HepG2 (cell line): ENCODE measurements around the gene ACP1. TPM values are rescaled to one million over a fixed set of nuclear protein-coding genes. Genes with fewer than 3 reads are reported as not detected.
A peak's percentile ranks its signal among the peaks of the same experiment; 100 is the strongest.

Experiments
- ATAC-seq: fragments of 200-7000 bp; cut with Tn5 transposase; 3 replicates; pipeline ENCODE4 v1.9.1; 2020; ENCODE audit warnings: mild to moderate bottlenecking, moderate library complexity
- BruUV-seq: library from RNA; stranded (reverse); fragments of 400-500 nt; replicated peaks from 2 replicates; lab custom pipeline; 2021; lab: Mats Ljungman, UMichigan
- CTCF ChIA-PET: fragments of 300-600 bp; formaldehyde crosslinking; extraction: SDS; loops from one replicate; lab custom pipeline; 2021; ENCODE audit warnings: low total read pairs, inconsistent platforms, low intra/inter-chr PET ratio; lab: Yijun Ruan, JAX
- POLR2A ChIA-PET: fragments of 350-600 bp; sonication (Branson Sonifier 250); formaldehyde crosslinking; loops from one replicate; lab custom pipeline; 2020; ENCODE audit warnings: antibody characterized with exemption, inconsistent platforms; lab: Yijun Ruan, JAX
- DNase-seq: peaks from one replicate; pipeline ENCODE4 v3.0.0-alpha.2; 2015; ENCODE audit warnings: low spot score
- FAIRE-seq: peaks from 3 replicates; lab custom pipeline; 2011; peaks lifted over from hg19 to GRCh38; lab: Jason Lieb, UNC
- H2AFZ ChIP-seq: one replicate; pipeline ENCODE4 v1.6.1; 2011; ENCODE audit warnings: low read length, inconsistent platforms
- H3K27ac ChIP-seq: fragments of 300-600 bp; 3 replicates; pipeline ENCODE4 v1.8.0; 2011; ENCODE audit warnings: mixed run types, mild to moderate bottlenecking, mixed read lengths, low read length, inconsistent platforms; ENCODE audit not compliant: insufficient read depth; ENCODE audit errors: extremely low read length
- H3K27me3 ChIP-seq, 2 experiments: fragments of 200-600 bp in 1 of 2; 2 replicates in 1 of 2; 3 replicates in 1 of 2; pipeline versions ENCODE4 v1.6.0 to v1.8.0; 2011; ENCODE audit warnings: low read length in 2 of 2, mild to moderate bottlenecking in 2 of 2, moderate library complexity in 2 of 2, inconsistent platforms in 1 of 2; ENCODE audit not compliant: insufficient read depth in 2 of 2, control insufficient read depth in 1 of 2
- H3K36me3 ChIP-seq, 2 experiments: fragments of 200-600 bp in 1 of 2; replicated peaks in 1 of 2; 2 replicates in 1 of 2; 3 replicates in 1 of 2; pipeline versions ENCODE4 v1.5.1 to v1.8.0; 2011; ENCODE audit warnings: low read length in 2 of 2, inconsistent platforms in 1 of 2; ENCODE audit not compliant: insufficient read depth in 2 of 2, control insufficient read depth in 1 of 2
- H3K4me1 ChIP-seq: 2 replicates; pipeline ENCODE4 v1.5.1; 2012; ENCODE audit warnings: low read length, inconsistent platforms; ENCODE audit not compliant: insufficient read depth
- H3K4me2 ChIP-seq: 2 replicates; pipeline ENCODE4 v1.6.0; 2011; ENCODE audit warnings: low read depth, low read length, inconsistent platforms
- H3K4me3 ChIP-seq, 3 experiments: fragments of 200-600 bp in 1 of 3; sonication (generic), shearing (Covaris generic) in 1 of 3; replicated peaks in 1 of 3; 2 replicates each; pipeline ENCODE4 v1.5.1; 2011 to 2016; ENCODE audit warnings: low read length in 3 of 3, inconsistent platforms in 2 of 3, low read depth in 2 of 3, mild to moderate bottlenecking in 2 of 3, control low read depth in 1 of 3, mixed read lengths in 1 of 3; ENCODE audit not compliant: insufficient read depth in 1 of 3
- H3K79me2 ChIP-seq: one replicate; pipeline ENCODE4 v1.6.1; 2011; ENCODE audit warnings: low read length, inconsistent platforms; ENCODE audit not compliant: insufficient read depth
- H3K9ac ChIP-seq: 2 replicates; pipeline ENCODE4 v1.6.0; 2011; ENCODE audit warnings: mild to moderate bottlenecking, low read depth, low read length, inconsistent platforms; ENCODE audit not compliant: insufficient read depth
- H3K9me3 ChIP-seq: 2 replicates; pipeline ENCODE4 v1.5.1; 2012; ENCODE audit warnings: mild to moderate bottlenecking, low read length
- H4K20me1 ChIP-seq: 2 replicates; pipeline ENCODE4 v1.6.0; 2011; ENCODE audit warnings: inconsistent platforms, mild to moderate bottlenecking, low read length, moderate library complexity; ENCODE audit not compliant: insufficient read depth
- ATM ChIP-seq: fragments of 450-650 bp; IDR thresholded peaks from 2 replicates; pipeline ENCODE4 v1.7.1; 2017; ENCODE audit warnings: mild to moderate bottlenecking, borderline replicate concordance
- CEBPB ChIP-seq: IDR thresholded peaks from 2 replicates; pipeline ENCODE4 v1.6.1; 2011; ENCODE audit warnings: low read depth, low read length, improper control_type of control experiment, borderline replicate concordance
- CEBPG ChIP-seq: IDR thresholded peaks from 2 replicates; pipeline ENCODE4 v1.6.1; 2016
- FOXA3 ChIP-seq: IDR thresholded peaks from 2 replicates; pipeline ENCODE4 v1.6.1; 2016; ENCODE audit warnings: missing genetic modification reagents, missing compliant biosample characterization
- GFI1 ChIP-seq: sonication (generic); formaldehyde crosslinking; IDR thresholded peaks from 2 replicates; pipeline ENCODE4 v1.5.0; 2020; ENCODE audit warnings: missing genetic modification reagents, mild to moderate bottlenecking, borderline replicate concordance
- MAFF ChIP-seq: IDR thresholded peaks from 2 replicates; pipeline ENCODE4 v1.6.1; 2011; ENCODE audit warnings: low read depth, low read length, improper control_type of control experiment
- MAFK ChIP-seq, 2 experiments: IDR thresholded peaks in 1 of 2; conservative IDR thresholded peaks in 1 of 2; 2 replicates each; pipeline ENCODE4 v1.6.1; 2011; ENCODE audit warnings: improper control_type of control experiment in 2 of 2, low read length in 2 of 2
- MXD3 ChIP-seq: IDR thresholded peaks from 2 replicates; pipeline ENCODE4 v1.6.1; 2016; ENCODE audit warnings: mild to moderate bottlenecking, missing biosample characterization, missing genetic modification reagents
- NR2C2 ChIP-seq: sonication (generic); formaldehyde crosslinking; IDR thresholded peaks from 2 replicates; pipeline ENCODE4 v1.4.0; 2020; ENCODE audit warnings: missing genetic modification reagents, mild to moderate bottlenecking, moderate library complexity, borderline replicate concordance
- RBFOX2 ChIP-seq: fragments of 200-400 bp; formaldehyde crosslinking; IDR thresholded peaks from 2 replicates; pipeline ENCODE4 v1.6.1; 2017; ENCODE audit warnings: low read depth, mild to moderate bottlenecking, low read length
- SMAD9 ChIP-seq: sonication (generic); formaldehyde crosslinking; IDR thresholded peaks from 2 replicates; pipeline ENCODE4 v1.5.1; 2020; ENCODE audit warnings: mild to moderate bottlenecking, missing genetic modification reagents
- UBTF ChIP-seq: sonication (generic); formaldehyde crosslinking; IDR thresholded peaks from 2 replicates; pipeline ENCODE4 v1.4.0; 2020; ENCODE audit warnings: mild to moderate bottlenecking, missing genetic modification reagents
- YEATS4 ChIP-seq: sonication (generic); formaldehyde crosslinking; IDR thresholded peaks from 2 replicates; pipeline ENCODE4 v1.4.0; 2020; ENCODE audit warnings: missing genetic modification reagents, borderline replicate concordance
- ZMAT5 ChIP-seq: sonication (generic); formaldehyde crosslinking; IDR thresholded peaks from 2 replicates; pipeline ENCODE4 v1.5.0; 2020; ENCODE audit warnings: mild to moderate bottlenecking, low read depth, missing genetic modification reagents, borderline replicate concordance
- ZNF275 ChIP-seq: sonication (generic); formaldehyde crosslinking; IDR thresholded peaks from 2 replicates; pipeline ENCODE4 v1.8.0; 2022; ENCODE audit warnings: missing genetic modification reagents, mild to moderate bottlenecking, inconsistent platforms, borderline replicate concordance
- ZNF737 ChIP-seq: sonication (generic); formaldehyde crosslinking; IDR thresholded peaks from 2 replicates; pipeline ENCODE4 v1.5.0; 2020; ENCODE audit warnings: missing genetic modification reagents, mild to moderate bottlenecking, borderline replicate concordance
- WGBS: methylation state at CpG from one replicate; pipeline ENCODE4 v1.1.6; 2017; ENCODE audit warnings: low lambda C conversion rate; 5-methylcytosine and 5-hydroxymethylcytosine counted together
- in situ Hi-C: cut with HindIII; loops from 2 replicates; pipeline ENCODE4 v1.10.0; 2017; ENCODE audit warnings: low pct_unique_long_range_greater_than_20kb; ENCODE audit not compliant: extremely low pct_ligation_motif_present
- intact Hi-C: fragments of 100-400 bp; cut with micrococcal nuclease; formaldehyde crosslinking; loops from one replicate; pipeline ENCODE4 v1.10.0; 2022; ENCODE audit not compliant: unreplicated experiment
- polyA plus RNA-seq, 8 experiments: library from polyadenylated mRNA; depleted of rRNA in 3 of 8; stranded (reverse) in 7 of 8; unstranded in 1 of 8; fragments of >200 nt; fragmentation: Illumina TruSeq in 4 of 8; extraction: Trizol in 4 of 8; gene quantifications; 2 replicates each; pipeline versions ENCODE4 v1.2.1 to v1.2.3, GENCODE V29; 2011 to 2016; ENCODE audit warnings: low read depth in 4 of 8, missing spikeins in 1 of 8, mixed read lengths in 1 of 8; ENCODE audit not compliant: insufficient read depth in 1 of 8
- total RNA-seq, 5 experiments: library from RNA; depleted of rRNA; stranded (reverse); fragments of >200 nt; fragmentation: Illumina TruSeq; extraction: Trizol; gene quantifications; 2 replicates each; pipeline ENCODE4 v1.2.3, GENCODE V29; 2016; ENCODE audit warnings: low read depth in 1 of 5
- TF ChIP-seq, protein P1 (sequence below): sonication (generic); formaldehyde crosslinking; IDR thresholded peaks from 2 replicates; pipeline ENCODE4 v1.4.0; 2020; ENCODE audit warnings: mild to moderate bottlenecking, missing genetic modification reagents

Gene ACP1
- total and polyA plus RNA-seq, 2 of the 13 experiments (the other 11 are each of a cell fraction or from before 2014, with no cell fraction given) = 246 to 348 TPM

DNA sequence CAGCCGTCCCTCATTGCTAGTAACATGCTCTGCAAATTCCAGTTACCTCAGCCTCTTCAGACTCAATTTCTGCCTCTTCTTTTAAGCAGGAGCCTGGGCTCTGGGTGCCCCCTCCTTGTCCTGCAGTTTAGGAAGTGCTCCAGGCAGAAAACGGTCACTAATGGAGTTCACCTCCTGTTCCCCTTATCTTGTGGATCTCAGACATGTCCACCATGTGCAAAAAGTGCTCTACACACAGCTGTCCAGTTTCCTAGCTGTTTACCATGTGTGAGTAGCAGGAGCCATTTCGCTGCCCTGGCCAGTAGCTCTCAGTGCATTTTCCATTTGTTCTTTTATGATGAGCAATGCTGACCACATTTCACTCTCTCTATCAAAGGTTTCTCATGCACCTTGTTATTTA is 5.8 kb upstream of the ACP1 start (continued):
- no peak for TF ChIP-seq GFI1 (CRISPR knock-in tag)
- no peak for TF ChIP-seq ZNF737
- no peak for TF ChIP-seq MXD3 (CRISPR knock-in tag)

DNA sequence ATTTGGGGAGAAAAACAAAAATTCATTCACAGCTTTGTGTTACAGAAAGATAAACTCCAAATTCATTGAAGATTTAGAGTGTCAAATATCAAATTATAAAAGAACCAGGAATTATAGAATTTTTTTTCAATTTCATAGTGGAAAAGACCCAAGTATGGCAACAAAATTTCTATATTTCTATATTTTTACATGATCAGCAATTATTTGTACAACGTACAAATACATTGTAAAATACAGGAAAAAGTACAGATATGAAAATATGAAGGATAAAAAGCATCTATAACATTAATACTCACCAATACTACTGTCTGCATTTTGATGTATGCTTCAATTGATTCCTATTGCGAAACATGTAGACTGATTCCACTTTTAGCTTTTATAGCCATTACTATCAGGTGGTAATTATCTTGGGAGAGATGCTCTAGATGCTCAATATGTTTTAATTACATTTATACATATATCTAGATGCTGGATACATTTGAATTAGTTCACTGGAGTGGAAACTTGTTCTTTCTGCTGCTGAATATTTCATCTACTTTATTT is 4.9 kb upstream of the ACP1 start:
- FAIRE-seq = no peak
- peaks cover 6% of the 10 kb centered on the region for H3K79me2 ChIP-seq
- no peak for ATAC-seq
- no peaks in the 10 kb centered on the region for H3K36me3 ChIP-seq
- ChIA-PET POLR2A (interaction anchor here (3.1 to 11.0 kb wide), 3 partner anchors 9 to 83 kb away, joined by 15 to 156 read pairs (median 32); no protein-coding TSS in a partner anchor), CTCF (interaction anchor here (0.7 to 1.2 kb wide), 2 partner anchors 13 to 84 kb away, joined by 4 read pairs; no protein-coding TSS in a partner anchor)
- H3K27ac ChIP-seq = peak overlapping the region; percentile 86
- H2AFZ ChIP-seq = no peak overlapping the region
- intact Hi-C loops (loop anchor here (1.0 kb wide), 2 partner anchors 11 to 84 kb away; no protein-coding TSS in a partner anchor), in situ Hi-C loops (no loop called here)
- H4K20me1 ChIP-seq = no peaks in the 10 kb centered on the region
- 93% methylated on average over 2 of the region's 2 CpGs for WGBS
- no TSS peak for BruUV-seq
- H3K4me3 ChIP-seq = peak overlapping the region; percentile 23 to 54 (median 38); a peak in 5 of 6 replicates
- DNase-seq = no peak
- TF ChIP-seq ZNF275 (CRISPR knock-in tag) (no peak), MAFF (peak; percentile 73; the same call in 1 of the 2 replicates), MAFK (conservative IDR thresholded peaks at IDR 0.05 in 1 of 2, IDR thresholded peaks at IDR 0.05 in 1 of 2; ENCODE audit: low read length in 2 of 2) (peak; percentile 80 to 88), NR2C2 (no peak), FOXA3 (CRISPR knock-in tag) (no peak), CEBPG (CRISPR knock-in tag) (peak; percentile 83), RBFOX2 (0 out of 2 replicates have a peak, but pooled peaks have one; percentile 36), YEATS4 (CRISPR knock-in tag) (no peak), SMAD9 (no peak), UBTF (CRISPR knock-in tag) (no peak), CEBPB (peak; percentile 93), ZMAT5 (no peak), ATM (no peak)
- TF ChIP-seq, protein P1, sequence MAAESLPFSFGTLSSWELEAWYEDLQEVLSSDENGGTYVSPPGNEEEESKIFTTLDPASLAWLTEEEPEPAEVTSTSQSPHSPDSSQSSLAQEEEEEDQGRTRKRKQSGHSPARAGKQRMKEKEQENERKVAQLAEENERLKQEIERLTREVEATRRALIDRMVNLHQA (CRISPR knock-in tag) = no peak
- peaks cover 69% of the 10 kb centered on the region for H3K4me1 ChIP-seq
- H3K9me3 ChIP-seq = peaks cover 5% of the 10 kb centered on the region; the same call in 1 of the 2 replicates
- H3K27me3 ChIP-seq = peaks cover 0 to under 1% of the 10 kb centered on the region in 2 experiments; a peak in 1 of 5 replicates
- peak overlapping the region; percentile 98 for H3K4me2 ChIP-seq
- H3K9ac ChIP-seq = peak overlapping the region; percentile 57
